GM12892 (cell line): ENCODE results near the gene OR1K1.

Source experiments
- POLR2A ChIP-seq: IDR thresholded peaks from 2 replicates; pipeline ENCODE4 v1.6.1; 2011; ENCODE audit warnings: low read depth, low read length, control low read depth
- POLR2AphosphoS5 ChIP-seq: IDR thresholded peaks from 2 replicates; pipeline ENCODE4 v1.6.1; 2011; ENCODE audit warnings: low read depth, low read length, control low read depth
- TAF1 ChIP-seq: IDR thresholded peaks from 2 replicates; pipeline ENCODE4 v1.6.1; 2011; ENCODE audit warnings: low read depth, mild to moderate bottlenecking, control low read depth, low read length, borderline replicate concordance

- TF ChIP-seq POLR2AphosphoS5 (no peak), POLR2A (no peak), TAF1 (no peak)
Measured at GRCh38 chr9:122819326-122819725, 19.4 kb downstream of the OR1K1 start.
